IPS-18a (cell line): ENCODE data around the gene LRRD1.

Source experiments
- H3K27ac ChIP-seq: one replicate; pipeline ENCODE4 v1.5.1; 2013; ENCODE audit warnings: low read length
- H3K27me3 ChIP-seq: one replicate; pipeline ENCODE4 v1.6.1; 2013; ENCODE audit warnings: mild to moderate bottlenecking, low read length; ENCODE audit not compliant: control insufficient read depth, insufficient read depth
- H3K36me3 ChIP-seq: one replicate; pipeline ENCODE4 v1.6.1; 2013; ENCODE audit warnings: low read depth, low read length; ENCODE audit not compliant: control insufficient read depth
- H3K4me1 ChIP-seq: one replicate; pipeline ENCODE4 v1.6.1; 2013; ENCODE audit warnings: low read depth, low read length; ENCODE audit not compliant: control insufficient read depth
- H3K4me3 ChIP-seq: one replicate; pipeline ENCODE4 v1.5.1; 2013; ENCODE audit warnings: low read length
- H3K9ac ChIP-seq: one replicate; pipeline ENCODE4 v1.6.1; 2013; ENCODE audit warnings: mild to moderate bottlenecking, low read length, moderate library complexity
- H3K9me3 ChIP-seq: one replicate; pipeline ENCODE4 v1.6.1; 2013; ENCODE audit warnings: low read depth, low read length; ENCODE audit not compliant: control insufficient read depth

LRRD1 gene

GRCh38 chr7:92135052-92135889 is 43.7 kb downstream of the LRRD1 start:
- no peak overlapping the region for H3K27ac ChIP-seq
- peaks cover 9% of the 10 kb centered on the region for H3K36me3 ChIP-seq
- H3K27me3 ChIP-seq: no peaks in the 10 kb centered on the region
- H3K9me3 ChIP-seq: no peaks in the 10 kb centered on the region
- H3K9ac ChIP-seq: peak overlapping the region; percentile 81
- peak overlapping the region; percentile 86 for H3K4me3 ChIP-seq
- peaks cover 12% of the 10 kb centered on the region for H3K4me1 ChIP-seq

GRCh38 chr7:92134271-92135051 is 44.5 kb downstream of the LRRD1 start, which contains the start of gene CYP51A1:
CYP51A1 (minus strand) TSS chr7:92134477; CDS start chr7:92134364, 113 bp downstream.
- peak within 1 kb of the TSS; percentile 86 for H3K4me3 ChIP-seq
- H3K36me3 ChIP-seq: peaks cover 17% of the 10 kb centered on the region
- H3K9ac ChIP-seq: peak within 1 kb of the TSS; percentile 81
- peaks cover 12% of the 10 kb centered on the region for H3K4me1 ChIP-seq
- peak within 1 kb of the TSS; percentile 81 for H3K27ac ChIP-seq
- H3K27me3 ChIP-seq: no peaks in the 10 kb centered on the region
- no peaks in the 10 kb centered on the region for H3K9me3 ChIP-seq

- Histone ChIP-seq H3K4me3 (peak overlapping the region; percentile 86), H3K36me3 (peaks cover 23% of the 10 kb centered on the region), H3K4me1 (peaks cover 12% of the 10 kb centered on the region), H3K27ac (peak overlapping the region; percentile 81), H3K9me3 (no peaks in the 10 kb centered on the region), H3K27me3 (no peaks in the 10 kb centered on the region), H3K9ac (peak overlapping the region; percentile 81)
Measured at GRCh38 chr7:92133737-92134270, 45.1 kb downstream of the LRRD1 start.

- H3K27ac ChIP-seq: no peak overlapping the region
- peaks cover 29% of the 10 kb centered on the region for H3K36me3 ChIP-seq
- peaks cover 12% of the 10 kb centered on the region for H3K4me1 ChIP-seq
- peak overlapping the region; percentile 86 for H3K4me3 ChIP-seq
- no peaks in the 10 kb centered on the region for H3K27me3 ChIP-seq
- peak overlapping the region; percentile 81 for H3K9ac ChIP-seq
- no peaks in the 10 kb centered on the region for H3K9me3 ChIP-seq
Measured at GRCh38 chr7:92133133-92133736, 45.7 kb downstream of the LRRD1 start.

GRCh38 chr7:92131764-92132330 is 47.1 kb downstream of the LRRD1 start:
- Histone ChIP-seq H3K9ac (peak overlapping the region; percentile 39), H3K36me3 (peaks cover 43% of the 10 kb centered on the region), H3K27me3 (no peaks in the 10 kb centered on the region), H3K4me3 (peak overlapping the region; percentile 86), H3K9me3 (no peaks in the 10 kb centered on the region), H3K4me1 (peaks cover 12% of the 10 kb centered on the region), H3K27ac (no peak overlapping the region)

GRCh38 chr7:92131093-92131492 is 47.8 kb downstream of the LRRD1 start:
- H3K4me3 ChIP-seq: no peak overlapping the region
- no peak overlapping the region for H3K27ac ChIP-seq
- H3K36me3 ChIP-seq: peaks cover 50% of the 10 kb centered on the region
- no peaks in the 10 kb centered on the region for H3K9me3 ChIP-seq
- H3K9ac ChIP-seq: no peak overlapping the region
- H3K27me3 ChIP-seq: no peaks in the 10 kb centered on the region
- peaks cover 12% of the 10 kb centered on the region for H3K4me1 ChIP-seq

GRCh38 chr7:92121681-92122080 is 57.3 kb downstream of the LRRD1 start:
- Histone ChIP-seq H3K9ac (no peak overlapping the region), H3K4me1 (no peaks in the 10 kb centered on the region), H3K36me3 (peaks cover 73% of the 10 kb centered on the region), H3K27me3 (no peaks in the 10 kb centered on the region), H3K4me3 (no peak overlapping the region), H3K27ac (no peak overlapping the region), H3K9me3 (no peaks in the 10 kb centered on the region)

- Histone ChIP-seq H3K4me1 (no peaks in the 10 kb centered on the region), H3K9me3 (no peaks in the 10 kb centered on the region), H3K4me3 (no peak overlapping the region), H3K27ac (no peak overlapping the region), H3K36me3 (peaks cover 70% of the 10 kb centered on the region), H3K27me3 (no peaks in the 10 kb centered on the region), H3K9ac (no peak overlapping the region)
Measured at GRCh38 chr7:92119213-92119759, 59.7 kb downstream of the LRRD1 start.

- no peaks in the 10 kb centered on the region for H3K4me1 ChIP-seq
- peaks cover 61% of the 10 kb centered on the region for H3K36me3 ChIP-seq
Measured at GRCh38 chr7:92116949-92117348, 62.0 kb downstream of the LRRD1 start.

GRCh38 chr7:92115821-92116220 is 63.1 kb downstream of the LRRD1 start:
- Histone ChIP-seq H3K4me1 (no peaks in the 10 kb centered on the region), H3K27ac (no peak overlapping the region), H3K4me3 (no peak overlapping the region), H3K9ac (no peak overlapping the region), H3K27me3 (no peaks in the 10 kb centered on the region), H3K36me3 (peaks cover 63% of the 10 kb centered on the region), H3K9me3 (no peaks in the 10 kb centered on the region)

More at GRCh38 chr7:92116949-92117348, 62.0 kb downstream of the LRRD1 start:
- no peak overlapping the region for H3K4me3 ChIP-seq
- no peaks in the 10 kb centered on the region for H3K9me3 ChIP-seq
- H3K27ac ChIP-seq: no peak overlapping the region
- no peaks in the 10 kb centered on the region for H3K27me3 ChIP-seq
- no peak overlapping the region for H3K9ac ChIP-seq
